ENCODE results near the gene ARHGAP26.

ARHGAP26 gene

DNA sequence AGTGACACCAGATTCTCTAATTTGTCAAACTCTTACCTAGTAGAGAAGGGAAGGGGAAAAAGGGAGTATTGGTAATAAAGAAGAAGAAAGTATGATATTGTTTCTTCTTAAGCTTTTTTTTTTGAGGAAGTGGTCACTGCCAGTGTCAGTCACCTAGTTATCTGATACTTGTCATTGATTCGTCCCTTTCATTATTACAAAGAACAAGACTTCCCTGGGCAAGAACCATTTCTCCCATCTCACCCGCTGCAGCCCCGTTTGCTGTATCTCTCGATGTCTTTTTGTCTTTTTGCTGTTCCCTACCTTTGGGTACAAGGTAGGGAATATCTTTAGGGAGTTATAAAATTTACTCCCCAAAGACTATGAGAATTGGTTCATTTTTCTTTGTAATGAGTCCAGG, 249.0 kb downstream of the ARHGAP26 start:
- no peak for DNase-seq

DNA sequence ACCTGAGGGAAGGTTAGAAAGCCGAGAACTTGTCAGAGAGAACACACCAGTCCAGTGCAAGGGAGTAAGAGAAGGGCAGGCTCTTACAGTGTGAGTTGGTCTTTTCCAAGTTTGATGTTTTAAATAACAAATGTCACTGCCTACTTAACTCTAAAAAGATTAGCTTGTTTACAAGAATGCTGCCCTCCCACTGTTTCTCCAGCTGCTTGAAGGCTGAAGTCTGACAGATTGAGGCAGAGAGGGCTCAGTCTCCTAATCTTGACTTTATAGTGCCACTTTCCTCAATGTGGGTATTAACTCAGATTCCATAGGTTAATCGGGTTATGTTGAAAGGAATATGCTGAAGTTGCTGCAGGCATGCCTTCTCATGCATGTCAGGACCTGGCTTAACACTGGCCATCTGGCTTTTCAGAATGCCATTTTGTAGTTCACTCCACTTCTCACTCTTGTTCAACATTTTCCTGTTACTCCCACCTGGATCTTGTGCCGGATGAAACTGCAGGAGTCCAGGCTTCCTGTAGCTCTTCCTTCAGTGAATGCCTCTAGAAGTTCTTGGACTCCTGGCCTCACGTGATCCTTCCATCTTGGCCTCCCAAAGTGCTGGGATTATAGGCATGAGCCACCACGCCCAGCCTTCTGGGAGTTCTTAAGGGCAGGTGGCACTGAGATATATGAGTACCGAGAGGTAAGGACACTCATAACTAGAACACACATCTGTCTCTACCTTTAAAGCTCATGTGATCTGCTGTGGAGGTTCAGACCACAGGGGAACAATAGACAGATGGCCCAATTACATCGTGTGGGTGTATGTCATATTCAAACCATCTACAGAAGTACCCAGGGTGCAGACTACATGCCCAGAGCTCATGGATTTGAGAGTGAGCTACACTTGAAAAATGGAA, 249.7 kb downstream of the ARHGAP26 start:
- no peak for DNase-seq

DNA sequence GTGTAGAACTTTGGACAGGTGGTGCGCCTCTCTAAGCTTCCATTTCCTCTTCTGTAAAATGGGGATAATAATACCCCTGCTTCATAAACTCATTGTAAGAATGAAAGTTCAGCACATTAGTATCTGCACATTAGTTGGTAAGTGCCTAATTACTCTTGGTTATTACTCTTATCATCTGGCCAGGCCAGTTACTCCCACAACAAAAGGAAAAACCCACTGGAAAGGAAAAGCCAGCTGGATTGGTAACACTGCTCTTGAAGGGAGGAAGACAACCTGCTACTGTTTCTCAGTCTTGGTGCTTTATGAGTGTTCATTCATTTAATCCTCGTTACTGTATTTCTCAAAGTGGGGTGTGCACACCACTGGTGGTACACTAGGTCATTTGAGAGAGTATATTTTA, 251.4 kb downstream of the ARHGAP26 start:
- DNase-seq = no peak

DNA sequence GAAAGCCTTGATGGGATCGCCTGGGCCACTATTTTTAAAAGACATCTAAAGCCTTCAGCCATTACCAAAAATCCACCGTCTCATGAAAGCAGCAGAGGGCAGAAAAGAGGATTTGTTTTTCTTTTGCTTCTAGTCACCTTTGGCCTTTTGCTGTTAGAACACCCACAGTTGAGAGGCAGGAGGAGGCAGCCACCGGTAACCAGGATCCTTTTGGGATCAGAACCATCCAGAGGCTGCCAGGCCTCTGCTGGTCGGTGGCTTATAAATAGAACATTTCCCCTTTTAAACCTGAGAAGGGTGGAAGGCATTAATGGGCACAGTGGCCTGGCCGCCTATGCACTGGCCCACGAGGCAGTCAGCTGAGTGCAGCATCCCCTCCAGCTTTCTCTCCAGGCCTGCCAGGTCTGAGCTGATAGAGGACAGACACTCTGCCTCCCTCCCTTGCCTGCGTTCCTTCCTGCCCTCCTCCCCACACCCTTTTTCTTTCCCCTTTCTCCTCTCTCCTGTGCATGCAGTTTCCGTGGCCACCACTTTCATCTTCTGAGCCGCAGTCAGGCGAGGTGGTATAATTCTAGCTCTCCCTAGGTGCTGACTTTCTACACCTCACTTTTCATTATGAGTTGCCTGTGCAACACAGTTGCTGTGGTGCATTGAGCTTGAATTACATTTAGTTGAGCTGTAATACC, 253.4 kb downstream of the ARHGAP26 start:
- DNase-seq = peak in 1 of 2 donors; percentile 16

DNA sequence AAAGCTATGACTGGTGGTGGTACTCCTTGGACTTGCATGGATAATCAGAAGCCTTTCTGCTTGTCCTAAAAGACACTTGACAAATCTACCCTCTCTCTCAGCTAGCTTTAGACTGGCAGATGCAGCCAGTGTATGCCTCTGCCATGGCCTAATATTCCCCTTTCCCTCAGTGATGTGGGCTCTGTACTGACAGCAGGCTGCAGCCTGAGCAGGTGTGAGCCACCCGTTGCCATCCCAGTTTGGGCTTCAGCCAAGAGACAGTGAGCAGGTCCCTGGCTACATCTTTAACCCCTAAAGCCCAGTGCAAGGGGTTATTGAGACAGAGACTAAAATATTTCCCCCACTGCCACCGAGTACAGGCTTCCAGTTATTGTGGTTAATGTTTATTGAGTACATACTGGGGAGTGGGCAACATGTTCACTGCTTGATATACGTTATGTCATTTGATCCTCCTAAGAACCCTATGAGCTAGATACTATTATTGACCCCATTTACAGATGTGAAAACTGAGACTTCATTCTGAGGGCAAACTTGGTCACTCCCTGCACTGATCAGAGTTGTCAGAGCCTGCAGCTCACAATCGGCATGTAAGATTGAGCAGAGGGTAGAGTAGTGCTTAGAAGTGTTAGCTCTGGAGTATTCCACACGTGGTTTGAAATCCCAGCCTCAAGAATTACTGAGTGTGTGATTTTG, 254.2 kb downstream of the ARHGAP26 start:
- DNase-seq = no peak

DNA sequence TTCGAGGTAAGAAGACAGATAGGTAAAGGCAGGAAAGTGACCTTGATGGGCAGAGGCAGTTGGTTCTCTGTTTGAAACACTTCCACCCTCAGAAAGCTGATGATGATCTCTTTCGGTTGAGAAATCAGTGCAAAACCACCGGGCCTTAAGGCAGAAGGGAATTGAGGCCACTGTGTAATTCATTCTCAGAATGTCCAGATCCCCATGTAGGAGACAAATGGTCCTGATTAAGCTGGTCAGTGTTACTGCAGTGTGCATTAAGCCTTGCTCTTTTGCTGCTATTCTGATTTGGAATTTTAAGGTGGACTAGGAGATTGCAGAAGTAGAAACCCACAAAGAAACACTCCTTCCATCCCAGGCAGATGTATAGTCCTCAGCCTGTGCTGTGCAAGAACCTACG, 255.2 kb downstream of the ARHGAP26 start:
- peak in 1 of 2 donors; percentile 54 for DNase-seq

DNA sequence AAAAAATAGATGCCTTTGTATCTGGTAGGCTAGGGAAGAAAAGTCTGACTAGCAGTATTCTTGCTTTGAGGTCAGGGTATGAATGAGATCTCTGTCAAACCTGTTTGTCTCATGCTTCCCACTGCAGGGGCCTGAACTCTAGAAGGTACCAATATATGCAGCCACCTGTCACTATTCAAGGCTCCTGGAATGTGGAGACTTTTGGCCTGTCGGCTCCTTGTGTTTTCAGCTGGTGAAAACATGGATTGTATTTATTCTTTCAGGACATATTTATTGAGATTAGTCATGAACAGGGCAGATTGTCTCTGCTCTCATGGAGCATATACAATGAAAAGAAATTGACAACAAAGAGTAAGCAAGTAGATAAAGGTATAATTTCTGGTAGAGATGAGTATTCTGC, 255.8 kb downstream of the ARHGAP26 start:
- DNase-seq = no peak

DNA sequence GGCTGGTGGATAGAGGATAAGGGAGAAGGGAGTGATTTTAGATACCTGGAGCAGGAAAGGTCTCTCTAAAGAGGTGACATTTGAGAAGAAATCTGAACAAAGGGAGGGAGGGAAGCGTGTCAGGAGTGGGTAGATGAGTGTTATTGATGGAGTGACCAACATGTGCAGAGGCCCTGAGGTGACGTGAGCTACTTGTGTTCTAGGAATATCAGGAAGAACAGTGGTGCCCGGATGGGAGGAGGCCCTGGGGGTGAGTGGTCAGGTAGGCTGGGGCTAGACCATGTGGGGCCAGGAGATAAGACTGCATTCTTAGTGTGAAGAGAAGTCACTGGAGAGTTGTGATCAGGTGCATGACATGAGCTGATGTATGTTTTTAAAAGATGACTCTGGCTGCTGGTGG, 256.2 kb downstream of the ARHGAP26 start:
- DNase-seq = no peak

DNA sequence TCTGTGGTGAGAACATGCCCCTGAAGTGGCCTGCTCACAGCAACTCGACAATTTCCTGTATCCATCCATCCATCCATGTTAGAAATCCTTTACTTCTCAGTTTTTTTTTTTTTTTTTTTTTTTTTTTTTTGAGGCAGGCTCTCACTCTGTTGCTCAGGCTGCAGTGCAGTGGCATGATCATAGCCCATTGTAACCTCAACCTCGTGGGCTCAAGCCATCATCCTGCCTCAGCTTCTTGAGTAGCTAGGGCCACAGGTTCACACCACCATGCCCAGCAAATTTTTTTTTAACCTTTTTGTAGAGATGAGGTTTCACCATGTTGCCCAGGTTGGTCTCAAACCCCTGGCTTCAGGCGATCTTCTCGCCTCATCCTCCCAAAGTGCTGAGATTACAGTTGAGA, 259.1 kb downstream of the ARHGAP26 start:
- DNase-seq = no peak

DNA sequence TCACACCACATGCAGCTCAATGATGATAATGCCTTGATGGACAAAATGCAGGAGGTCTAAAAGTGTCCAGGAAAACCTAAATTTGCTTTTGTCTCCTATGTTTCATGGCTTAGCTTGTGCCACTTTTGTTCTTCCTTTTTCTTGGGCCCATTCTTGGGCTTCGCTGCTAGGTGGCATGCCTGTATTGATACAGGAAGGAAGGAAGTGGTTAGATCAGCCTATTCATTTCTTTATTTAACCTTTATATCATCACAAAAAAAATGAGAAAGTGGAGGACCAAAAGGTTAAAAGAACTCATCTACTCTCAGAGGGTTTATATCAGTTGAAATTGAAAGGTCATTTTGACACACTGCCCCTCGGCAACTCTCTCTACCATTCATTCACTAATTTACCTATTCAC, 260.2 kb downstream of the ARHGAP26 start:
- DNase-seq = no peak

DNA sequence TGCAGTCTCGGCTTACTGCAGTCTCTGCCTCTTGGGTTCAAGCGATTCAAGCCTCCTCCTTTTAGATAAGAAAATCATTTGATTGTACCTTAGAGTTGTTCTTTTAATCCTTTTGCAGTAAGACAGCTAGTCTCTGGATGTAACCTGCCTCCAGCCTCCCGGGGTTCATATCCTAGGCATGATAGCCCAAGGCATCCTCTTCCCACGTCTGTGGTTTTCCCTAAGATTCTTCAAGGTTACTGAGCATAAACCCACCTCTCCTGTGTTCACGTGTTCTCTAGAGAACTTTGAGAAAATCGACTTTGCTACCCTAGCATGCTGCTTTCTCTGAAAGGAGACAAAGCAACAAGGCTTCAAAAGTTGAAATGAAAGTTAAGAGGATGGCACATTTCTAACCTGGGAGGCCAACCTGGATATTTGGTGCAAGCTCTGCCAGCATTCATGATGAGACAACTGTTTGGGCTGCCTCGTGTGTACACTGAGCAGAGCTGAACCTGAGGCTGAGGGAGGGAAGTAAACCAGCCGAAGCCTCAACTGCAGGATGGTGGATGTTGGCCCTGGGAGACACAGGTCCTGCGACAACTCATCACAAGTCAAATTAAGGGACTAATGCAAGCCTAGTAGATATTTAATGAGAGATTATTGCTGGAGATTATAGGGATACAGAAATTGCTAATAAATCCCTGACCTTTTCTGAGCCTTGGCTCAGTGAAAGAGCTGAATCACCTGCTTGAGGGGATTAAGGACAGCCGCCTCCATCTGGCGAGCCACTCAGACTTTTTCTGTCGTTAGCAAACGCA, 261.8 kb downstream of the ARHGAP26 start:
- DNase-seq = no peak

DNA sequence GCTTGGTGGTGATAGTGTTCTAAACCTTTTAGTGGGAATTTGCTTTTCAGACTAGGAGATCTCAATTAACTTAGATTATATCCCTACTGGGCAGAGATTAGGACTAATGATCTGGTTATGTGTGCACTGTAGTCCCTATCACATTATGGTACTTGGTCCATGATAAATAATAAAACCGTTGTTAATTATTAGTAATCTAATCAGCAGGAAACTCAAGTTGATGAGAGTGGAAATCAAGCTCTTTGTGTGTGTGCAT, 262.3 kb downstream of the ARHGAP26 start:
- DNase-seq = no peak

DNA sequence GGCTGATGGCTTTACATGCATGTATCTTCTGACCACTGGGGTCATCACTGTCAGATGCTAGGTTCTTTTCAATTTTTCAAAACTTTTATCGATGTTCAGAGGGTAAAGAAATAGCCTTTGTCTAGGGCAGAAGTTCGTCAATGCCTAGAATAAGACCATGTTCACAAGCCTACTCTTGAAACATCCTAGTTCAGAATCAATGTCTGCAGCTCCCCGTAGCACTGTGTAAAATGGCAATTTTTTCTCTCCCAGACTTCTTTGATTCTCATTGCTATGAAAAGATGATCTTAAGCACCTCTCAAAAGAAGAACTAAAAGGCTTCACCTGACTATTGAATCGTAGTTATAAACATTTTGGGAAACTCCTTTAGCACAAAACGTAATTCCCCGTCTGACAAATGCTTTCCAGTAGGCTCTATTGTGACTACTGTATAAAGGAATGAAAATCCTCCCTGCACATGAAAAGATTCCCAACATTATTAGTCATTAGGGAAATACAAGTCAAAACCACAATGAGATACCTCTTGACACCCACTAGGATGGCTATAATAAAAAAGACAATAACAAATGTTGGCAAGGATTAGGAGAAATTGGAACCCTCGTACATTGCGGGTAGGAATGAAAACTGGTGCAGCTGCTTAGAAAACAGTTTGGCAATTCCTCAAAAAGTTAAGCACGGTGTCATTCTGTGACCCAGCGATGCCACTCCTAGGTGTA, 263.5 kb downstream of the ARHGAP26 start:
- no peak for DNase-seq

DNA sequence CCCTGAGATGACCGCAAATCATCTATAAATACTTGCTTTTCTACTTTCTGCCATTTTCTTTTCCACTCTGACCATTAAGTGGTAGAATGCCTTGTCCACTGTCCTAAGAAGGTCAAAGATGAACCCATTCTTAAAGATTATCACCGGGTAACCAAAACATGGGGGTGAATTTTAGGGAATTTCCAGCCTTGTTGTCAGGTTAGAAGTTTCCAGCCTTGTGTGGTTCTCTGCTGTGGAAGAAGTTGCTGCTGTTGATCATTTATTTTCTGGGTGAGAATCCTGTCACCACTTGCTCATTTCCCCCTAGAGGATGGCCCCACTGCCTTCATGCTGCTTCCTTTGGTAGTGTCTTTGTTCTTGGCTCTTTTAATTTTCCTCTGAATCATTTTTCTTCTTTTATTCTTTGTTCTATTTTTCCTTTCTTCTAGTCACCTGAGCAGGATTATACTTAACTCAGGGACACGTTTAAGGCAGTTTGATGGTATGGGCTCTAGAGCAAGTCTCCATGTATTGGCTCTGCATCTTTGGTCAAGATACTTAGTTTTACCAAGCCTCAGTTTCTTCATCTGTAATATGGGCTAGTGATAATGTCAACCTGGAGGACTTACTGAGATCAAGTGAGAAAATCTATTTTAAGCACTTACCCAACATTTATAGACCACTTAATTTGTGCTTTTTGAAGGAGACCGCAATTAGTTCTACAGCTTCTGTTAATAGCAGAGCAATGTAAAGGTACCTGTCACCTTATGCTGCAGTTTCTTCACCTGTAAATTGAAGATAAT, 266.2 kb downstream of the ARHGAP26 start:
- DNase-seq = no peak

DNA sequence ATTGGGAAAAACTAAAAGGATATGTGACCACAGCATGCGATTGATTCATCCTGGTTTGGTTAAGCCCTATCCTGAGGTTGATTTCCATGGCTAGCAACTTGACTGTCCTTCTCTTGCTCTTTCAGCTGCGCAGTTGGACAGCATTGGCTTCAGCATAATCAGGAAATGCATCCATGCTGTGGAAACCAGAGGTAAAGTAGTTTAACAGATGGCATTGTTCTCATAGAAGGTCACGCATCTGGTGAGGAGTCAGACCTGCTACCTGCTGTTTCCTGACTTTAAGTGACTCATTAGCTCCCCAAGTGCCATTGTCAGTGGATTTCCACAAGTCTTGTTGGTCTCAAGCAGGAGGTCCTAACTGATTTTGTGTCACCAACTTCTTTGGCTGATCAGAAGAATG, 266.9 kb downstream of the ARHGAP26 start:
- no peak for DNase-seq

DNA sequence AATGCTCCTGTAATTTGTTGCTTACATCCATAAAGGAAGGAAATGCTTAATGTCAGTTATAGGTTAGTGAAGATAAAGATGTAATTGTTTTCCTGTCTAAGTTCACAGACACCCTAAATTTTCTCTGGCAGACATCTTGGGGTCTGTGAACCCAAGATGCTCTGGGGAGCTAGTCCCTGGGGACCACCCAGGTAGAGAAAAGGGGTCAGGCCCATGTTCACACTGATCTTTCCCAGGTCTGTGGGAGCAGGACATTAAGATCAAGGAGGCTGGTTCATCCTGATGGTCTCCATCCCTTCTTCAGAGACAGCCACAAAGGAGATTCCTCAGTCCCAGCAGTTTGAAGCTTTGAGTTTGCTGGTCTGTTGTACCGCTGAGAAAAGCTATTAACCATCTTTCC, 267.5 kb downstream of the ARHGAP26 start:
- DNase-seq = no peak

DNA sequence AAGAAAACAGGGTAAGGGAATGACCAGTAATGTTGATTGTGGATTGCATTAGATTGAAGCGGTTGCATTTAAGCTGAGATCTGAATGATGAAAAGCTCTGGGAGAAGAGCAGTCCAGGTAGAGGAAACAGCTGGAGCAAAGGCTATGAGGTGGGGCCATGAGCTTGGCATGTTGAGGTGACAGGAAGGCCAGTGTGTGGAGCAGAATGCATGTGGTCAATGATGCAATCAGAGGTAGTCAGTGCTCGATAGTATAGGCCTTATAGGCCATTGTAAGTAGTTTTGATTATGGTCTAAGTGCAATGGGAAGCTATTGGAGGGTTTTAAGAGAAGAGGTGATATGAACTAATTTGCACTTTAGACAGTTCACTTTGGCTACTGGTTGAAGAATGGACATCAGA, 270.4 kb downstream of the ARHGAP26 start:
- DNase-seq = no peak

DNA sequence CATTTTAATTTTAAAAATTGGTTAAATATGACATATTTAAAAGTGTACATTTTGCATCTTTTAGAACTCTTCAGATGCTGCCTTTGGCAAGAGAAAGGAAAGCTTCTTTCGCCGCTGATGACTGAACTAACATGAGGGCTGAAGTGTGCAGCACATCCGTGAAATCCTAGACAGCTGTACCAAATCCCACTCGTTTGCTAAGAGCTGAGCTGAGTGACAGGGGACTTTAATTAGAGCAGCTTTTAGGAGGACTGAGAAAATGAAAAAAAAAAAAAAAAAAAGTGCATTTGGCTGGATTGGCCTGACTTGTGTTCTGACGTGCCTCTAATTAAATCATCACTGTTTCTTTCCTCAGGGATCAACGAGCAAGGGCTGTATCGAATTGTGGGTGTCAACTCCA, 271.3 kb downstream of the ARHGAP26 start:
- DNase-seq = no peak

DNA sequence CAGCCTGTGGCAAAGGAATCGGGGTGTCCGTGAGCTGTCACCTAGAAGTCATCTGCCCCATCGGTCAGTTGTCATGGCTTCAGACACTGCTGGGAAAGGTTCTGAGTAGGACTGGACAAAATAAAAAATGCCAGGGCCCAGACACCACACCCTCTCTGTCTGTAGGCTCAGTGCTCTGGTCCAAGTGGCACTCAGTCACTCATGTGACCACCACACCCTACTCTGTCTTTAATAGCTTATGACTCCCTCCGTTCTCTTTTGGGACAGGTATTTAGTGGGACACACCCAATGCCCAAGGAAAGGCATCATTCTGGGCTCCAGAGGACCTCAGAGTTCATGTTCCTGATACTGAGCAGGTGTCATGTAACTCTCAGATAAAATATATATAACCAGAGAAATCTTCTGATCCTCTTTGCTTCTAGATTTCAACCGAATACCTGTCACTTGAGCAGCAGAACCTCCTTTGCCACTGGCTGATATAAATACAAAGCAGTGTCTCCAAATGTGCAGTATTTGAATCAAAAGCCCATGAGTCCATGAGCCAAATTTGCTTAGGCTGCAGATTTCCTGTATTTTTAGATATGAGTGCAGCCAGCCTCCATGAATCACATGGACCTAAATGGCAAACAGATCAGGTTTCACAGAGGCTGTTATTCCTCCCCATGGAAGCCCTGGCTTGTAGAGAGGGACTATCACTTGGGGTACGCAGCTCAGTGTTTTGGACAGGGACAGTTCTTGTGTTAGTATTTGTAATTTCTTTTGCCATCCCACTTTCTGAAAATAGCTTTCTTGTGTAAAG, 272.0 kb downstream of the ARHGAP26 start:
- no peak for DNase-seq

DNA sequence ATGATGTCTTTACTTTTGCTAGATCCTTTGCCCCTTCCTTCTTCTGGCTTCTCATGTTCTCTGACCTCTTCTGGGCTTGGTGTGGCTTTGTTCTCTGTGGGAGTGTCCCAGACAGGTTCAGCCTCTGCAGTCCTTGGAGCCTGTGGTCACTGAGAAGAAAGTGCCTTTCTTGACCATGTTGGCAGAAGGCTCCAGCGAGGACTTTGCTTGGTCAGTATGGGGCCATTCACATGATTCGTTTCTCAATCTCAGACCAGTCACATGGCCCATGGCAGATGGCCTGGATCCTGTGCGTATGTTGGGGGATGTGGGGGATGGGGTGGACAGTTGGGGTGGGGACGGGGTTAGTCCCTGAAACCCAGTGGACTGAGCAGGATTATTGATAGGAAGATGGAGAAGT, 274.1 kb downstream of the ARHGAP26 start:
- peak in 1 of 2 donors; percentile 24 for DNase-seq

DNA sequence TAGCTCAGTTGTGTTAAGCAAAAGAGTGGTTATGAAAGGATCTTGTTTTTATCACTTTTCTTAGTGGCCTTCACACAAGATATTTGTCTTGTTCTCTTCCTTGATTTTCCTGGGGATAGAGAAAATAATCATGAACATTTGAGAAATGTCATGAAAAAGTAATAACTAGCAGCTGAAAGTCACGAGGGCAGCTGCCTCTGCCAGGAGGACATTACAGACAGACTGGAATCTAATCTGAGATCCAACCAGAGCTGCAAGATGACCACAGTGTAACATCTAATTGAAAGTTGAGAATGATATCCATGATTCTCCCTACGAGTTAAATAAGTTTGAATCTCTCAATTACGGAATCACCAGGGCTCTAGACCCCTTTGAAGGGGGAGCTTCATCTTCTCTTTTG, 274.9 kb downstream of the ARHGAP26 start:
- no peak for DNase-seq
